GM23248 (cell line): ENCODE measurements around the gene IRF8. TPM values are rescaled to one million over a fixed set of nuclear protein-coding genes. Genes with fewer than 3 reads are reported as not detected.

ENCODE experiments used
- DNase-seq: peaks from one replicate; pipeline ENCODE4 v3.0.0-alpha.2; 2015
- H2AFZ ChIP-seq: fragments of 200-600 bp; sonication (generic); 2 replicates; pipeline ENCODE4 v1.6.1; 2016; ENCODE audit warnings: antibody characterized with exemption
- H3F3A ChIP-seq: fragments of 200-600 bp; sonication (generic); 2 replicates; pipeline ENCODE4 v1.6.1; 2016; ENCODE audit warnings: mild to moderate bottlenecking, antibody characterized with exemption, mixed run types; ENCODE audit not compliant: insufficient read depth
- H3K27ac ChIP-seq: fragments of 200-600 bp; sonication (generic); 2 replicates; pipeline ENCODE4 v1.5.1; 2016; ENCODE audit warnings: mild to moderate bottlenecking
- H3K27me3 ChIP-seq: fragments of 200-600 bp; sonication (generic); replicated peaks from 2 replicates; pipeline ENCODE4 v1.6.1; 2016; ENCODE audit warnings: mild to moderate bottlenecking; ENCODE audit not compliant: insufficient read depth
- H3K36me3 ChIP-seq: fragments of 200-600 bp; sonication (generic); 2 replicates; pipeline ENCODE4 v1.6.1; 2016; ENCODE audit warnings: low read depth, mild to moderate bottlenecking
- H3K4me1 ChIP-seq: fragments of 200-600 bp; sonication (generic); 2 replicates; pipeline ENCODE4 v1.6.1; 2016; ENCODE audit warnings: mild to moderate bottlenecking; ENCODE audit not compliant: insufficient read depth
- H3K4me2 ChIP-seq: fragments of 200-600 bp; sonication (generic); one replicate; pipeline ENCODE4 v1.6.1; 2016; ENCODE audit warnings: mild to moderate bottlenecking; ENCODE audit not compliant: unreplicated experiment
- H3K4me3 ChIP-seq: fragments of 200-600 bp; sonication (generic); 2 replicates; pipeline ENCODE4 v1.5.1; 2016; ENCODE audit warnings: mild to moderate bottlenecking
- H3K79me2 ChIP-seq: fragments of 200-600 bp; sonication (generic); 2 replicates; pipeline ENCODE4 v1.6.1; 2016; ENCODE audit warnings: mild to moderate bottlenecking; ENCODE audit not compliant: insufficient read depth
- H3K9ac ChIP-seq: fragments of 200-600 bp; sonication (generic); 2 replicates; pipeline ENCODE4 v1.6.1; 2016; ENCODE audit warnings: mild to moderate bottlenecking
- H3K9me2 ChIP-seq: fragments of 200-600 bp; sonication (generic); 2 replicates; pipeline ENCODE4 v1.6.1; 2016; ENCODE audit warnings: mixed run types, mild to moderate bottlenecking, moderate library complexity; ENCODE audit not compliant: insufficient read depth
- H3K9me3 ChIP-seq: fragments of 200-600 bp; sonication (generic); one replicate; pipeline ENCODE4 v1.6.1; 2017; ENCODE audit warnings: low read depth
- H4K20me1 ChIP-seq: fragments of 200-600 bp; sonication (generic); 2 replicates; pipeline ENCODE4 v1.6.0; 2016; ENCODE audit not compliant: insufficient read depth
- EZH2 ChIP-seq: fragments of 200-600 bp; sonication (generic); IDR thresholded peaks from 2 replicates; pipeline ENCODE4 v1.6.1; 2018; ENCODE audit warnings: antibody characterized with exemption, mild to moderate bottlenecking; ENCODE audit not compliant: insufficient read depth, poor library complexity, severe bottlenecking
- EZH2phosphoT487 ChIP-seq: fragments of 200-600 bp; sonication (generic); IDR thresholded peaks from 2 replicates; pipeline ENCODE4 v1.6.1; 2018; ENCODE audit warnings: antibody characterized with exemption, moderate library complexity, mild to moderate bottlenecking, low read depth; ENCODE audit not compliant: insufficient read depth
- WGBS, 2 experiments: methylation state at CpG; one replicate each; pipeline ENCODE4 v1.1.6; 2015 to 2017; ENCODE audit warnings: low lambda C conversion rate in 2 of 2, low coverage in 1 of 2; ENCODE audit errors: missing lambda C conversion rate in 2 of 2; 5-methylcytosine and 5-hydroxymethylcytosine counted together
- in situ Hi-C: fragments of 300-500 bp; cut with MboI; formaldehyde crosslinking; loops from 2 replicates; pipeline ENCODE4 v1.15.0; 2020
- polyA plus RNA-seq: library from polyadenylated mRNA; unstranded; fragments of >200 nt; fragmentation: Nextera tagmentation; extraction: Ambion mirVana; gene quantifications from 2 replicates; pipeline ENCODE4 v1.2.1, GENCODE V29; 2016
- total RNA-seq: library from RNA; depleted of rRNA; stranded (reverse); fragments of >200 nt; shearing (Covaris generic); gene quantifications from 2 replicates; pipeline ENCODE4 v1.2.3, GENCODE V29; 2014

IRF8 gene
- total and polyA plus RNA-seq, 2 experiments from 2014 or later: 0.31 TPM; not detected in 1

DNA sequence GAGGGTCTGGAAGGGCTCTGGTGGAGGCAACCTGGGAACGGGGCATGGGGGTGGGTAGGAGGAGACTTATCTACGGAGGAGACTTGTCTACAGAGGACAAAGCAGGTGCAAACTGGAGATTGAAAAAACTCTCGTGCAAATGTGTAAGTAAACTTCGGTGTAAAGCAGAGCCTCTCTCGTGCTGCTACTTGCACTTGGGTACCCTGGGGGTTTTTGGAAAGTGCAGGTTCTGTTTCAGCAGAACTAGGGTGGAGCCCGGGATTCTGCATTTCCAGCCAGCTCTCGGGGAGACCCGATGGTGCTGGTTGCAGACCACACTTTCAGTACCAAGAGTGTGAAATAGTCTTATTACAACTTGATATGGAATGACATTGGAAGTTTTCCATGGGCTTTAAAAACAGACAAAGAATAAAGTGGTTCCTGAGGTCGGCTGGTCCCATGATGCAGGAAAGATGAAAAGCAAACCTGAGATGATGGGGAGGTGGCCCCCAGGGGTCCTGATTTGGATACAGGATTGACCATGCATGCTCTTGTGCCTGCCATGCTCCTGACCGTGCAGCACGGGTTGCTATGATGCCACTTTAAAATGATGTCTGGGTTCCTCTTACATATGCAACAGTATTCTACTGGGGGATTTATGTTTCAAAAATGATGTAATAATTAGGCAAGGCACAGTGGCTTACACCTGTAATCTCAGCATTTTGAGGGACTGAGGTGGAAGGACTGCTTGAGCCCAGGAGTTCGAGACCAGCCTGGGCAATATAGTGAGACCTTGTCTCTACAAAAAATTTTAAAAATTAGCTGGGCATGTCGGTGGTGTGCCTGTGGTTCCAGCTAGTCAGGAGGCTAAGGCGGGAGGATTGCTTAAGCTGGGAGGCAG is 69.3 kb downstream of the IRF8 start:
- Histone ChIP-seq H3K9me2 (no peaks in the 10 kb centered on the region), H3K9ac (no peak overlapping the region), H3F3A (no peaks in the 10 kb centered on the region), H3K9me3 (no peaks in the 10 kb centered on the region), H3K36me3 (no peaks in the 10 kb centered on the region), H3K4me3 (no peak overlapping the region), H3K27ac (no peak overlapping the region), H3K27me3 (peaks cover 61% of the 10 kb centered on the region), H3K4me1 (no peaks in the 10 kb centered on the region), H3K4me2 (no peak overlapping the region), H2AFZ (no peak overlapping the region), H3K79me2 (no peaks in the 10 kb centered on the region), H4K20me1 (no peaks in the 10 kb centered on the region)
- 27 to 30% methylated on average over 14 of the region's 14 CpGs for WGBS, 2 experiments
- in situ Hi-C loops: no loop called here
- DNase-seq: no peak
- no peak for TF ChIP-seq EZH2phosphoT487
- no peak for TF ChIP-seq EZH2

DNA sequence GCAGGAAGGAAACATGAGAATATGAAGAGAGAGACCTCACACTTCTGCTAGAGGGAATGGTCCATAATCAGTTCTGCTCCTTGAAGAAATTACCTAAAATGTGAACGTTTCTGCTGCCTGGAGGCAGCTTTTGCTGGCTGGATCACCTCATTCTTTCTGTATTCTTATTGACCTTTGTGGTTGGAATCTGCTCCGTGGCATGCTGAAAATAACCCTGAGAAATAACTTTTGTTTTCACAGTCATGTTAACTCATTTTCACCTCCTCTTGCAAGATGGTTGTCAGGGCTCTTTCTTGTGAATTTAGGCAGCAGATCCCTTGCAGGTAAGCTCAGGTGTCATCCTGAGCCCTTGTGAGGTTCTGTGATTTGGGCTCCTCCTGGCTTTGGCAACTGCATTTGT is 70.2 kb downstream of the IRF8 start:
- no peak overlapping the region for H2AFZ ChIP-seq
- no peak overlapping the region for H3K27ac ChIP-seq
- no peak overlapping the region for H3K9ac ChIP-seq
- H4K20me1 ChIP-seq: no peaks in the 10 kb centered on the region
- no peaks in the 10 kb centered on the region for H3F3A ChIP-seq
- peaks cover 52% of the 10 kb centered on the region for H3K27me3 ChIP-seq
- H3K4me2 ChIP-seq: peak overlapping the region; percentile 27
- no peak overlapping the region for H3K4me3 ChIP-seq
- H3K9me2 ChIP-seq: no peaks in the 10 kb centered on the region
- 8 to 16% methylated on average over 2 of the region's 2 CpGs for WGBS, 2 experiments
- H3K4me1 ChIP-seq: no peaks in the 10 kb centered on the region
- peak; percentile 54 for DNase-seq
- no peaks in the 10 kb centered on the region for H3K36me3 ChIP-seq
- no peaks in the 10 kb centered on the region for H3K79me2 ChIP-seq
- no peaks in the 10 kb centered on the region for H3K9me3 ChIP-seq
- in situ Hi-C loops: no loop called here
- TF ChIP-seq EZH2phosphoT487 (0 out of 2 replicates have a peak, but pooled peaks have one; percentile 50), EZH2 (no peak)

DNA sequence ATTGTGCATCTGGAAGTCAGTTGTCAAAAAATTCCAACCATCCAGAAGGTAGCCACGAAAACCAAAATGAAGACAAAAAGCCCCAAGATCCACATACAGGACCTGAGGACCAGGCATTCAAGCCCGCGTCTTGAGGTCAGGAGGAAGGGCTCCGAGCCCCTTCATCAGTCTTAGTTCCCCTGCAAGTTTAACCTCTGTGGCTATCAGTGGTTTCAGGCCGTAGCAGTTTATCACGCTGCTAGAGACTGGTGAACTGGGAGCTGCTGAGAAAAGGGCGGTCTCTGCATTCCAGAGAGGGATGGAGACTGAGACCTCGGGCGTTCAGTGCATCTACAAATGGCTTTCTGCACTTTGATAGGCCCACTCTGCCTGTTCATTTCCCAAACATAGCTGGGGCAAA is 70.6 kb downstream of the IRF8 start:
- H3K27me3 ChIP-seq: peaks cover 49% of the 10 kb centered on the region
- no peaks in the 10 kb centered on the region for H3K79me2 ChIP-seq
- DNase-seq: no peak
- no peak overlapping the region for H3K9ac ChIP-seq
- TF ChIP-seq EZH2phosphoT487 (no peak), EZH2 (no peak)
- no peaks in the 10 kb centered on the region for H3K36me3 ChIP-seq
- no peak overlapping the region for H3K27ac ChIP-seq
- H3K9me3 ChIP-seq: no peaks in the 10 kb centered on the region
- no peaks in the 10 kb centered on the region for H3K4me1 ChIP-seq
- no peaks in the 10 kb centered on the region for H3K9me2 ChIP-seq
- no peaks in the 10 kb centered on the region for H3F3A ChIP-seq
- 42% methylated on average over 9 of the region's 9 CpGs for WGBS, 2 experiments
- no peak overlapping the region for H2AFZ ChIP-seq
- H4K20me1 ChIP-seq: no peaks in the 10 kb centered on the region
- in situ Hi-C loops: no loop called here
- H3K4me3 ChIP-seq: no peak overlapping the region
- peak overlapping the region; percentile 27 for H3K4me2 ChIP-seq

DNA sequence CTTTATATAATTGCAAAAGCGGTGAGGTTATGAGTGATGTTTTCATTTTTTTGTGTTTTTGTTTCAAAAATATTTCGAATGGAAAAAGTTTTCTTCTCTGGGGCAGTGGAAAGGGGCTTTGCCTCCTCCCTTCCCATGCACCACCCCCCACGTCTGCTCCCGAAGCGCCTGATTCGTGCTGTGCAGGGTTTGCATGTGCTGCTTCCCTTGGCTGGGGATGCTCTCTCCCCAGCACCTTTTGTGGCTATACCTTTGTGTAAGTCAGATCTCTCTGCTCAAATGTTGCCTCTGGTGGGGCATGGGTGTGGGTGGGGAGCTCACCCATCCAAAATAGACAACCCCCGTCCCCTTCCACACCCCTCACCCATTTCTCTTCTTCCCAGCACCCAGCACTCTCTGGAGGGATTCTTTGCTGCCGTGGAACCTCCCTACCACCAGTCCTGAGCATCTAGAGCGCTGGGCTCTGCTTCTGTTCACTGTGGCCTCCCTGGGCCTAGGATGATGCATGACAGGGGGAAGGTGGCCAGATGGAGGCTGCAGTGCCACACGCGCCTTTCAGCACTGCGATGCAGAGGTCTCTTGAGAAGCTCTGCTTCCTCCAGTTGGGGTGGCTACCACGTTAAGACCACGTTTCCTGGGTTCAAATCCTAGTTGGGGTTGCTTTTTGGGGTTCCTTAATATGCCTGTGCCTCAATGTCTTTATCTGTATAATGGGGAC is 71.2 kb downstream of the IRF8 start:
- WGBS, 2 experiments: 52 to 60% methylated on average over 14 of the region's 14 CpGs
- no peaks in the 10 kb centered on the region for H3K79me2 ChIP-seq
- DNase-seq: no peak

More for the DNA sequence above, 71.2 kb downstream of the IRF8 start:
- Histone ChIP-seq H3K9me3 (no peaks in the 10 kb centered on the region), H3K27me3 (peaks cover 49% of the 10 kb centered on the region), H3K9ac (no peak overlapping the region), H4K20me1 (no peaks in the 10 kb centered on the region), H3K27ac (no peak overlapping the region), H3K4me1 (no peaks in the 10 kb centered on the region), H3K9me2 (no peaks in the 10 kb centered on the region), H3F3A (no peaks in the 10 kb centered on the region), H3K36me3 (no peaks in the 10 kb centered on the region), H3K4me2 (no peak overlapping the region), H3K4me3 (no peak overlapping the region), H2AFZ (no peak overlapping the region)
- TF ChIP-seq EZH2 (no peak), EZH2phosphoT487 (no peak)
- in situ Hi-C loops: no loop called here
